ENCODE results near the gene CLECL1. TPM values are rescaled to one million over a fixed set of nuclear protein-coding genes. Genes with fewer than 3 reads are reported as not detected.
"Not testable (repeated sequence)": the region's sequence is repeated elsewhere in the genome, so short reads cannot be mapped to it uniquely, and the experiment has no call there.

CLECL1 gene
- total and polyA plus RNA-seq, 2 donors = 4.0 to 11.2 TPM

DNA sequence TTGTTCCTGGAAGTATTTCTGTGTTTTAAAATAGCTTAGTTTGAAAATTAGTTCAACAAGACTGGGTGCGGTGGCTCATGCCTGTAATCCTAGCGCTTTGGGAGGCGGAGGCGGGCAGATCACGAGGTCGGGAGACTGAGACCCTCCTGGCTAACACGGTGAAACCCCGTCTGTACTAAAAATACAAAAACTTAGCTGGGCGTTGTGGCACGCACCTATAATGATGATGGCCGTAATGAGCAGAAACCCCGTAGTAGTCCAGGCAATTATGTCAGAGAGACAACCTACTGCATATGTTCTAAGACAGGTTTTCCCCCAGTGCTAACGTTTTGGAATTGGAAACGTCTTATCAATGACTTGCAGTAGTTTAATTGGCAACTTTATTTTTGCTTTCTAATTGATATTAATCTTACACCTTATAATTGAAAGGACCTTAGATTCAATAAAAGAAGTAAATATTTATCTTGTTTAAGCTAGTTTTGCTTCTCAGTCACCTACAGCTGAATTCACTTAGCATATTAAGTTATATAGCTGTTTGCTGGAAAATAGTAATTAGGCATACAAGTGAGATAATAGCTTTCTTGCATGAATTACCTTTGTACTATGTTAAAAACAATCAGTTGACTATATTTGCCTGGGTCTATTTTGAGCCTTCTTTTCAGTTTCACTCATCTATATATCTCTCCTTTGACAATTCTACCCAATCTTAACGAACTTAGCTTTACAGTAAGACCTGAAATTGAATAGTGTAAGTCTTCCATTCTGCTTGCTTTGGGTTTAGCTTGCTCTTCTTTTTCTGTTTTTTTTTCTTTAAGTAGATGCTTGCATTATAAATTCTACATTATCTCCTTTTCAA lies 15.6 kb downstream of the CLECL1 start:
- no peak overlapping the region for H3K4me3 ChIP-seq (ENCODE audit: low read length in 2 of 2)
- 98% methylated on average over 15 of the region's 15 CpGs for WGBS
- DNase-seq (ENCODE audit: low read depth in 6 of 9, low spot score in 9 of 9) = no peak
- no peaks in the 10 kb centered on the region for H3K27me3 ChIP-seq (ENCODE audit: control insufficient read depth in 2 of 2, insufficient read depth in 1 of 2, low read length in 1 of 2)
- H3K27ac ChIP-seq (ENCODE audit: low read depth in 1 of 2, low read length in 1 of 2) = no peak overlapping the region
- no peaks in the 10 kb centered on the region for H3K36me3 ChIP-seq (ENCODE audit: control insufficient read depth in 2 of 2, insufficient read depth in 2 of 2, low read length in 1 of 2)
- no peaks in the 10 kb centered on the region for H3K4me1 ChIP-seq (ENCODE audit: control insufficient read depth in 2 of 2, insufficient read depth in 2 of 2, low read length in 2 of 2)
- H3K9me3 ChIP-seq (ENCODE audit: control insufficient read depth in 2 of 2, insufficient read depth in 1 of 2, low read length in 1 of 2) = no peaks in the 10 kb centered on the region

DNA sequence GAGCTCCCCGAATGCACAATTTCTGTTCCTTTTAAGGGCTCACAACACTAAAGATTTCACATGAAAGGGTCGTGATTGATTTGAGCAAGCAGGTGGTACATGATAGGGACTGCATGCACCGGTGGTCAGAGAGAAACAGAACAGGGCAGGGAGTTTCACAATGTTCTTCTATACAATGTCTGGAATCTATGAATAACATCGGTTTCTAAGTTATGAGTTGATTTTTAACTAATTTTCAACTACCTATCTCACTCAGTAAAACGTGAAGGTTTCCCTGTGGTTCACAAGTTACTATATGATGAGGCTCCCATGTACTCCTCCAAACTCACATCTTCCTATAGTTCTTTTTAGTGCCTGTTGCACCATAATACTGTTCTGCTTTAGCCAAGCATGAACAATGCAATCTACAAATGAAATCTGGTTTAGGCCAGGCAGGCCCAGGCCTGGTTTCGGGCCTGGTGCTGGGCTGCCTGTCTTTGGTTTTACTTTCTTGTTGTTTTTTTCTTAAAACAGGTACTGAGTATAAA lies 19.8 kb downstream of the CLECL1 start:
- not testable (repeated sequence) for H3K27ac ChIP-seq (ENCODE audit: low read depth in 1 of 2, low read length in 1 of 2); H3K36me3 ChIP-seq (ENCODE audit: control insufficient read depth in 2 of 2, insufficient read depth in 2 of 2, low read length in 1 of 2); H3K4me1 ChIP-seq (ENCODE audit: control insufficient read depth in 2 of 2, insufficient read depth in 2 of 2, low read length in 2 of 2); H3K9me3 ChIP-seq (ENCODE audit: control insufficient read depth in 2 of 2, insufficient read depth in 1 of 2, low read length in 1 of 2); H3K27me3 ChIP-seq (ENCODE audit: control insufficient read depth in 2 of 2, insufficient read depth in 1 of 2, low read length in 1 of 2); DNase-seq (ENCODE audit: low read depth in 6 of 9, low spot score in 9 of 9); H3K4me3 ChIP-seq (ENCODE audit: low read length in 2 of 2)
- WGBS = 88% methylated on average over 6 of the region's 6 CpGs

DNA sequence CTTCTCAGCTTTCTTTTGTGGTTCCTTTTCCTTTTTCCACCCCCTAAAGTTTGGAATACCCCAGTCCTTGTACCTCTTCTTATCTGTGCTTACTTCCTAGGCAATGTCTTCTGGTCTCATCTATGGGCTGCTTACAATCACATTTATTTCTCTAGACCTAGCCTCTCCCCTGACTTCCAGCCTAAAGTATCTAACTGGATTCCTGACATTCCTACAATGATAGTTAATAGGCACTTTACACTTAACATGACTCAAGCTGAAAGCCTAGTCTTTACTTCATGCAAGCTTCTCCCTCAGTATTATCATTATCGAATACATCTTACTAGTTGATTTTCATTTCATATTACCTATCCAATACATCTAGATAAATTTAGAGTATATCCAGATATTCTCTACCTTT lies 21.2 kb downstream of the CLECL1 start:
- no peaks in the 10 kb centered on the region for H3K27me3 ChIP-seq (ENCODE audit: control insufficient read depth in 2 of 2, insufficient read depth in 1 of 2, low read length in 1 of 2)
- no peak for DNase-seq (ENCODE audit: low read depth in 6 of 9, low spot score in 9 of 9)
- no peak overlapping the region for H3K4me3 ChIP-seq (ENCODE audit: low read length in 2 of 2)
- no peaks in the 10 kb centered on the region for H3K36me3 ChIP-seq (ENCODE audit: control insufficient read depth in 2 of 2, insufficient read depth in 2 of 2, low read length in 1 of 2)
- no peak overlapping the region for H3K27ac ChIP-seq (ENCODE audit: low read depth in 1 of 2, low read length in 1 of 2)
- peaks cover 11 to 12% of the 10 kb centered on the region in 2 donors for H3K4me1 ChIP-seq (ENCODE audit: control insufficient read depth in 2 of 2, insufficient read depth in 2 of 2, low read length in 2 of 2)
- H3K9me3 ChIP-seq (ENCODE audit: control insufficient read depth in 2 of 2, insufficient read depth in 1 of 2, low read length in 1 of 2) = peaks cover 0 to 6% of the 10 kb centered on the region in 2 donors
- 97% methylated on average over 1 of the region's 1 CpG for WGBS

DNA sequence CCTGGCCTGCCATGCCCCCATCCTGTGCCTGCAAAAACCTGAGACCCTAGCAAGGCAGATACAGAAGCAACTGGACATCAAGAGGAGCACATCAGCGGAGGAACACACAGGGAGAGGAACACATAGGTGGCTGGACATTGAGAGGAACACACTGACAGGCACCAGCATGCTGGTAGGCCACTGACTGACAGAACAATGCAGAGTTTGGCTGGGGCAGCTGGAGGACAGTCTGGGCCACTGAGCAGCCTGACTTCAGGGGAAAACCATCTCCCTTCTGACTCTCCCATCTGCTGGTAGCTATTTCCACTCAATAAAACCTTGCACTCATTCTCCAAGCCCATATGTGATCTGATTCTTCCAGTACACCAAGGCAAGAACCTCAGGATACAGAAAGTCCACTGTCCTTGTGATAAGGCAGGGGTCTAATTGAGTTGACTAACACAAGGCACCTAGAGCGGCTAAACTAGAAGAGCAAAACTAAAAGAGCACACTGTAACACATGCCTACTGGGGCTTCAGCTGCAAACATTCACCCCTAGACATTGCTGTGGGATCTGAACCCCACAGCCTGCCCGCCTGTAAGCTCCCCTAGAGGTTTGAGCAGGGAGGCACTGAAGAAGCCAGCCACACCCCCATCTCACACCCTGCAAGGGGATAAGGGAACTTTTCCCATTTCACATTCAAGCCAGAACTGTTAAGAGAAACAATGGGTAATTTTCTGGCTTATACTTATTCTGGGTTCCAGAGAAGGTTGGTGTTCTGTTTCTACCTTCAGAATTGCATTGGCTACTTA lies 22.1 kb downstream of the CLECL1 start:
- WGBS = 96% methylated on average over 3 of the region's 3 CpGs
- DNase-seq (ENCODE audit: low read depth in 6 of 9, low spot score in 9 of 9) = no peak
- peaks cover 0 to 6% of the 10 kb centered on the region in 2 donors for H3K9me3 ChIP-seq (ENCODE audit: control insufficient read depth in 2 of 2, insufficient read depth in 1 of 2, low read length in 1 of 2)
- no peaks in the 10 kb centered on the region for H3K27me3 ChIP-seq (ENCODE audit: control insufficient read depth in 2 of 2, insufficient read depth in 1 of 2, low read length in 1 of 2)
- H3K27ac ChIP-seq (ENCODE audit: low read depth in 1 of 2, low read length in 1 of 2) = no peak overlapping the region
- H3K4me1 ChIP-seq (ENCODE audit: control insufficient read depth in 2 of 2, insufficient read depth in 2 of 2, low read length in 2 of 2) = peaks cover 12 to 17% of the 10 kb centered on the region in 2 donors
- no peaks in the 10 kb centered on the region for H3K36me3 ChIP-seq (ENCODE audit: control insufficient read depth in 2 of 2, insufficient read depth in 2 of 2, low read length in 1 of 2)
- H3K4me3 ChIP-seq (ENCODE audit: low read length in 2 of 2) = no peak overlapping the region

DNA sequence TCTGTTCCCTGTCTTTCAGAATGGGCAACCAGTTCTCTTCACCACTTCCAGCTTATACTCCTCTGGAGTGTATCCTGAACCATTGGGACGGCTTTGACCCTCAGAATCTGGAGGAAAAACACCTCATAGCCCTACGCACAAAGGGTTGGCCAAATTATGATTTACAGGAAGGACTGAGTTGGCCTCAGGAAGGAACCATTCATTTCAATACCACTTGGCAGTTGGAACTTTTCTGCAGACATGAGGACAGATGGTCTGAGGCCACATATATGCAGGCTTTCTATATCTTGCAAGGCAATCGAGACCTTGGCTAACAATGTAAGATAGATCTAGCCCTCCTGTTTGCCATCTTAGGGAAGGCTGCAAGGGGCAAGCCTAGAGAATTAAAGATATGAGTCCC lies 24.0 kb downstream of the CLECL1 start:
- 97% methylated on average over 3 of the region's 3 CpGs for WGBS
- Histone ChIP-seq H3K4me1 (ENCODE audit: control insufficient read depth in 2 of 2, insufficient read depth in 2 of 2, low read length in 2 of 2) (peaks cover 12 to 17% of the 10 kb centered on the region in 2 donors), H3K4me3 (ENCODE audit: low read length in 2 of 2) (no peak overlapping the region), H3K27ac (ENCODE audit: low read depth in 1 of 2, low read length in 1 of 2) (no peak overlapping the region), H3K27me3 (ENCODE audit: control insufficient read depth in 2 of 2, insufficient read depth in 1 of 2, low read length in 1 of 2) (no peaks in the 10 kb centered on the region), H3K36me3 (ENCODE audit: control insufficient read depth in 2 of 2, insufficient read depth in 2 of 2, low read length in 1 of 2) (no peaks in the 10 kb centered on the region), H3K9me3 (ENCODE audit: control insufficient read depth in 2 of 2, insufficient read depth in 1 of 2, low read length in 1 of 2) (peaks cover 0 to 6% of the 10 kb centered on the region in 2 donors)
- DNase-seq (ENCODE audit: low read depth in 6 of 9, low spot score in 9 of 9) = no peak

DNA sequence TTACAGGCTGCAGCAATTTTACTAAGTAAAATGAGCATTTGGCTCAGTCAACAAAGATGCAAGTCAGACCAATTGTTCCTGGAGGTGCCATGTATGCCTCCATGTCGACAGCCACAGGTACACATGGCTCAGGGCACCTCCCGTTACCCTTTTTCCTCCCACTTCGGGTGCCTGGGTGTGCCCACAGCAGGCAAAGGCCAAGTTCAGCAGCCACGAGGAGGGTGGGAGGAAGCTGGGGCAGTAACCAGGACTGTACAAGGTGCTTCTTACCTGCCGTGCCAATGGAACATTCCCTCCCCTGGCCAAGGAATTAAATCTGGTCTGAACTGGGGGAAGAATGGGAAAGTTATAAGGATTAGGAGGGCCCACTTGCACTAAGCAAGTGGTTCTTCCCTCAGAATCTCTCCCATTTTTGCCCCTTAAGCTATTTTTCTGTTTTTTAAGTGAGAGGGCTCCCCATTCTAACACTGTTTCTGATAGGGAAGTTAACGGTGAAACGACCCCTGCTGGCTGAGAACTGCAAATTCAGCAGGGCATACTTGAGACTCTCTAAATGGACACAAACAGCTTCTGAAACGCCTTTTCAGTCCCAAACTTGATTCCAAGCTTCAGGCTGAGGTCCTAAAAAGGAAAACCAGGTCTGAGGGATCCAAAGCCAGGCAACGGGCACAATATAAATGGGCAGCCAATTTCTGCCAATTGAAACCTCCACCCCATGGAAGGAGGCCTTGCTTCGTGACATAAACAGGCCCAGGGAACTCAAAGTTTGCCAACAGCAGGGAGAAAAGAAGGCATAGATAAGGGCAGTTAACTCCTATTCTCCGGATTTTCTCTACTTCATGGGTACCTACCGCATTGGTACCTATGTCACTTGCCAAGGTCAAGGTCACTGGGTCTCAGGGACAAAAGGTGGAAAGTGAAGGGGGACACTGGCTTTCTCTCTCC lies 24.8 kb downstream of the CLECL1 start:
- Histone ChIP-seq H3K27ac (ENCODE audit: low read depth in 1 of 2, low read length in 1 of 2) (peak overlapping the region; percentile 48 to 69), H3K36me3 (ENCODE audit: control insufficient read depth in 2 of 2, insufficient read depth in 2 of 2, low read length in 1 of 2) (no peaks in the 10 kb centered on the region), H3K4me1 (ENCODE audit: control insufficient read depth in 2 of 2, insufficient read depth in 2 of 2, low read length in 2 of 2) (peaks cover 15 to 17% of the 10 kb centered on the region in 2 donors), H3K4me3 (ENCODE audit: low read length in 2 of 2) (no peak overlapping the region), H3K9me3 (ENCODE audit: control insufficient read depth in 2 of 2, insufficient read depth in 1 of 2, low read length in 1 of 2) (peaks cover 0 to 6% of the 10 kb centered on the region in 2 donors), H3K27me3 (ENCODE audit: control insufficient read depth in 2 of 2, insufficient read depth in 1 of 2, low read length in 1 of 2) (no peaks in the 10 kb centered on the region)
- WGBS = 81% methylated on average over 12 of the region's 12 CpGs
- DNase-seq (ENCODE audit: low read depth in 6 of 9, low spot score in 9 of 9) = peak in 8 of 9 donors; percentile 44 to 80 (median 52)

DNA sequence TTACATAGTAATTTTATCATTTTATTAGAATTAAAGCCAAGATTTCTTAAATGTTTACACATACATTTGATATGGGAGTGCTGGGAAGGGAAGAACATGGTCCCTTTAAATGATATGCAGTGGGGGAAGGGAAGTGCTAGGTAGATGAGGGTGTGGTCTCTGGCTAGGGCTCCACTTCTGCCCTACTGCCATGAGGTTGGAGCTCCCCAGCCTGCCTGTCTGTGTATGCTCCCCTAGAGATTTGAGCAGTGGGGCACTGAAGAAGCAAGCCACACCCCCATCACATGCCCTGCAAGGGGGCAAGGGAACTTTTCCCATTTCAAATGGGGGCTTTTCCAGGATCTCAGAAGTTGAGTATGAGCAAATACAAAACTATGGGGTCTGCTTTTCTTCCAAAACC lies 25.5 kb downstream of the CLECL1 start:
- Histone ChIP-seq H3K36me3 (ENCODE audit: control insufficient read depth in 2 of 2, insufficient read depth in 2 of 2, low read length in 1 of 2) (no peaks in the 10 kb centered on the region), H3K4me1 (ENCODE audit: control insufficient read depth in 2 of 2, insufficient read depth in 2 of 2, low read length in 2 of 2) (peaks cover 17 to 18% of the 10 kb centered on the region in 2 donors), H3K27me3 (ENCODE audit: control insufficient read depth in 2 of 2, insufficient read depth in 1 of 2, low read length in 1 of 2) (no peaks in the 10 kb centered on the region), H3K9me3 (ENCODE audit: control insufficient read depth in 2 of 2, insufficient read depth in 1 of 2, low read length in 1 of 2) (peaks cover 0 to 6% of the 10 kb centered on the region in 2 donors), H3K27ac (ENCODE audit: low read depth in 1 of 2, low read length in 1 of 2) (peak overlapping the region in 1 of 2 donors; percentile 14), H3K4me3 (ENCODE audit: low read length in 2 of 2) (no peak overlapping the region)
- DNase-seq (ENCODE audit: low read depth in 6 of 9, low spot score in 9 of 9) = peak in 1 of 9 donors; percentile 39

DNA sequence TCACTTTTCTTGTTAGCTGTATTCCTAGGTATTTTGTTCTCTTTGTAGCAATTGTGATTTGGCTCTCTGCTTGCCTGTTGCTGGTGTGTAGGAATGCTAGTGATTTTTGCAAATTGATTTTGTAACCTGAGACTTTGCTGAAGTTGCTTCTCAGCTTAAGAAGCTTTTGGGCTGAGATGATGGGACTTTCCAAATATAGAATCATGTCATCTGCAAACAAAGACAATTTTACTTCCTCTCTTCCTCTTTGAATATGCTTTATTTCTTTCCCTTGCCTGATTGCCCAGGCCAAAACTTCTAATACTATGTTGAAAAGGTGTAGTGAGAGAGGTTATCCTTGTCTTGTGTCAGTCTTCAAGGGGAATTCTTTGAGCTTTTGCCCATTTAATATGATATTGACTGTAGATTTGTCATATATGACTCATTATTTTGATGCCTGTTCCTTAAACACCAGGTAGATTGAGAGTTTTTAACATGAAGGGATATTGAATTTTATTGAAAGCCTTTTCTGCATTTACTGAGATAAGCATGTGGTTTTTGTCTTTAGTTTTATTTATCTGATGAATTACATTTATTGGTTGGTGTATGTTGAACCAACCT lies 26.7 kb downstream of the CLECL1 start:
- peaks cover 0 to 6% of the 10 kb centered on the region in 2 donors for H3K9me3 ChIP-seq (ENCODE audit: control insufficient read depth in 2 of 2, insufficient read depth in 1 of 2, low read length in 1 of 2)
- peaks cover 25 to 28% of the 10 kb centered on the region in 2 donors for H3K4me1 ChIP-seq (ENCODE audit: control insufficient read depth in 2 of 2, insufficient read depth in 2 of 2, low read length in 2 of 2)
- H3K27ac ChIP-seq (ENCODE audit: low read depth in 1 of 2, low read length in 1 of 2) = peak overlapping the region; percentile 64 to 75
- H3K27me3 ChIP-seq (ENCODE audit: control insufficient read depth in 2 of 2, insufficient read depth in 1 of 2, low read length in 1 of 2) = no peaks in the 10 kb centered on the region
- no peaks in the 10 kb centered on the region for H3K36me3 ChIP-seq (ENCODE audit: control insufficient read depth in 2 of 2, insufficient read depth in 2 of 2, low read length in 1 of 2)
- DNase-seq (ENCODE audit: low read depth in 6 of 9, low spot score in 9 of 9) = peak in 1 of 9 donors; percentile 35
- H3K4me3 ChIP-seq (ENCODE audit: low read length in 2 of 2) = no peak overlapping the region

All from thymus (tissue), 11 donors.